Spleen (tissue), 11 donors: ENCODE measurements around the gene ACTR3. TPM values are rescaled to one million over a fixed set of nuclear protein-coding genes. Genes with fewer than 3 reads are reported as not detected.
A peak's percentile ranks its signal among the peaks of the same experiment; 100 is the strongest.
"Not testable (repeated sequence)": the region's sequence is repeated elsewhere in the genome, so short reads cannot be mapped to it uniquely, and the experiment has no call there.

Experiments used
- DNase-seq: peaks from one replicate; pipeline ENCODE4 v3.0.0-alpha.2; 2020
- H3K27ac ChIP-seq, 8 donors: fragments of 200-600 bp; sonication (generic) in 7 of 8; 1 replicate in 4 of 8; 2 replicates in 4 of 8; pipeline versions ENCODE4 v1.5.0 to v1.8.0; 2016 to 2021; ENCODE audit warnings: inconsistent platforms in 4 of 8, mild to moderate bottlenecking in 4 of 8, moderate library complexity in 1 of 8
- H3K27me3 ChIP-seq, 7 donors: fragments of 200-600 bp; sonication (generic) in 6 of 7; replicated peaks in 1 of 7; 1 replicate in 4 of 7; 2 replicates in 3 of 7; pipeline versions ENCODE4 v1.5.0 to v1.8.0; 2016 to 2021; ENCODE audit warnings: inconsistent platforms in 3 of 7, mild to moderate bottlenecking in 1 of 7
- H3K36me3 ChIP-seq, 6 donors: fragments of 200-600 bp; sonication (generic) in 5 of 6; 1 replicate in 4 of 6; 2 replicates in 2 of 6; pipeline versions ENCODE4 v1.5.0 to v1.8.0; 2016 to 2021; ENCODE audit warnings: inconsistent platforms in 2 of 6
- H3K4me1 ChIP-seq, 6 donors: fragments of 200-600 bp; sonication (generic) in 5 of 6; 1 replicate in 3 of 6; 2 replicates in 3 of 6; pipeline versions ENCODE4 v1.5.0 to v1.8.0; 2016 to 2021; ENCODE audit warnings: inconsistent platforms in 3 of 6
- H3K4me3 ChIP-seq, 8 donors: fragments of 200-600 bp; sonication (generic) in 7 of 8; 1 replicate in 4 of 8; 2 replicates in 4 of 8; pipeline versions ENCODE4 v1.5.0 to v1.8.0; 2016 to 2021; ENCODE audit warnings: inconsistent platforms in 4 of 8, mild to moderate bottlenecking in 4 of 8, moderate library complexity in 2 of 8
- H3K9me3 ChIP-seq, 8 donors: fragments of 200-600 bp; sonication (generic) in 7 of 8; 1 replicate in 4 of 8; 2 replicates in 4 of 8; pipeline versions ENCODE4 v1.5.0 to v1.8.0; 2016 to 2021; ENCODE audit warnings: inconsistent platforms in 4 of 8
- POLR2A ChIP-seq, 3 donors: fragments of 450-650 bp; IDR thresholded peaks; one replicate each; pipeline ENCODE4 v1.5.1; 2017; ENCODE audit warnings: antibody characterized with exemption in 3 of 3, mild to moderate bottlenecking in 1 of 3
- POLR2AphosphoS5 ChIP-seq, 3 donors: sonication (generic); formaldehyde crosslinking; IDR thresholded peaks; one replicate each; pipeline ENCODE4 v1.5.1; 2017; ENCODE audit warnings: antibody characterized with exemption in 3 of 3
- WGBS, 5 donors: extraction: QIAGEN DNeasy Blood & Tissue Kit in 3 of 5; methylation state at CpG; one replicate each; pipeline versions ENCODE4 v1.1.5 to v1.1.7; 2013 to 2018; 5-methylcytosine and 5-hydroxymethylcytosine counted together
- intact Hi-C: fragments of 100-400 bp; cut with DNase I; formaldehyde crosslinking; loops from one replicate; pipeline ENCODE4 v1.15.0; 2023; ENCODE audit warnings: low total_unique reads
- polyA plus RNA-seq, 3 donors: library from polyadenylated mRNA; stranded (reverse); fragments of 200-250 nt; gene quantifications; one replicate each; pipeline ENCODE4 v1.2.1, GENCODE V29; 2013
- total RNA-seq, 7 donors: library from RNA; depleted of rRNA in 3 of 7; stranded (reverse); fragments of >200 nt in 3 of 7; fragmentation: NEBNext Ultra II Directional in 4 of 7; extraction: Animal tissue kit (Norgen Biotek cat#: 25700) in 4 of 7; gene quantifications; one replicate each; pipeline versions ENCODE4 v1.1.0 to v1.2.1, GENCODE V29; 2016 to 2021
- TF ChIP-seq, protein P1 (sequence below), 11 experiments: fragments of 200-600 bp in 7 of 11; fragments of 450-650 bp in 4 of 11; sonication (generic) in 4 of 11; IDR thresholded peaks in 8 of 11; conservative IDR thresholded peaks in 3 of 11; 1 replicate in 7 of 11; 2 replicates in 4 of 11; pipeline versions ENCODE4 v1.4.0 to v1.8.0; 2016 to 2021; ENCODE audit warnings: antibody characterized with exemption in 11 of 11, inconsistent platforms in 4 of 11, mild to moderate bottlenecking in 1 of 11
- donor health status: healthy with polysubstance abuse.
- donor health status: DM: no; HTN: no; CAD: no; lungs with moderate emphysema.
- donor health status: DM: no; HTN: no; CAD: no.
- donor health status: Bipolar disorder and iron deficiency.
- donor health status: healthy.
- donor health status: DM: no; HTN: no; CAD: no.
- donor health status: DM: yes; HTN: yes; CAD: no.

ACTR3 gene
- total and polyA plus RNA-seq, 10 donors, result 75.5 to 488 (median 221) TPM

- DNase-seq, result no peak
- Histone ChIP-seq H3K27ac (no peak overlapping the region), H3K36me3 (peaks cover 2 to 100% (median 90%) of the 10 kb centered on the region in 6 donors), H3K27me3 (no peaks in the 10 kb centered on the region), H3K9me3 (peaks cover 0 to 25% (median 13%) of the 10 kb centered on the region in 8 donors), H3K4me3 (no peak overlapping the region), H3K4me1 (no peaks in the 10 kb centered on the region)
- intact Hi-C loops, result no loop called here
- TF ChIP-seq, protein P1, sequence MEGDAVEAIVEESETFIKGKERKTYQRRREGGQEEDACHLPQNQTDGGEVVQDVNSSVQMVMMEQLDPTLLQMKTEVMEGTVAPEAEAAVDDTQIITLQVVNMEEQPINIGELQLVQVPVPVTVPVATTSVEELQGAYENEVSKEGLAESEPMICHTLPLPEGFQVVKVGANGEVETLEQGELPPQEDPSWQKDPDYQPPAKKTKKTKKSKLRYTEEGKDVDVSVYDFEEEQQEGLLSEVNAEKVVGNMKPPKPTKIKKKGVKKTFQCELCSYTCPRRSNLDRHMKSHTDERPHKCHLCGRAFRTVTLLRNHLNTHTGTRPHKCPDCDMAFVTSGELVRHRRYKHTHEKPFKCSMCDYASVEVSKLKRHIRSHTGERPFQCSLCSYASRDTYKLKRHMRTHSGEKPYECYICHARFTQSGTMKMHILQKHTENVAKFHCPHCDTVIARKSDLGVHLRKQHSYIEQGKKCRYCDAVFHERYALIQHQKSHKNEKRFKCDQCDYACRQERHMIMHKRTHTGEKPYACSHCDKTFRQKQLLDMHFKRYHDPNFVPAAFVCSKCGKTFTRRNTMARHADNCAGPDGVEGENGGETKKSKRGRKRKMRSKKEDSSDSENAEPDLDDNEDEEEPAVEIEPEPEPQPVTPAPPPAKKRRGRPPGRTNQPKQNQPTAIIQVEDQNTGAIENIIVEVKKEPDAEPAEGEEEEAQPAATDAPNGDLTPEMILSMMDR (IDR thresholded peaks at IDR 0.05 in 8 of 11, conservative IDR thresholded peaks at IDR 0.05 in 3 of 11), result no peak
- TF ChIP-seq POLR2AphosphoS5 (IDR thresholded peaks at IDR 0.05), result peak in 1 of 3 donors; percentile 29
- WGBS, 5 donors, result 81 to 96% (median 95%) methylated on average over 5 of the region's 5 CpGs
Observed at GRCh38 chr2:113940891-113941290, 51.0 kb downstream of the ACTR3 start.

DNA sequence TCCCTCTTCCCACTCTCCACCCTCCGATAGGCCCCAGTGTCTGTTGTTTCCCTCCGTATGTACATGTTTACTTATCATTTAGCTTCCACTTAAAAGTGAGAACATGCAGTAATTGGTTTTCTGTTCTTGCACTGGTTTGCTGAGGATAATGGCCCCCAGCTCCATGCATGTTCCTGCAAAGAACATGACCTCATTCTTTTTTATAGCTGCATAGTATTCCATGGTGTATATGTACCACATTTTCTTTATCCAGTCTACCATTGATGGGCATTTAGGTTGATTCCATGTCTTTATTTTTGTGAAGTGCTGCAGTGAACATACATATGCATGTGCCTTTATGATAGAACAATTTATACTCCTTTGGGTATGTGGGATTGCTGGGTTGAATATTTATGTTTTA, 55.9 kb downstream of the ACTR3 start:
- intact Hi-C loops, H3K27ac ChIP-seq, H3K4me3 ChIP-seq, H3K4me1 ChIP-seq, H3K27me3 ChIP-seq, H3K9me3 ChIP-seq, DNase-seq: not testable (repeated sequence)
- peaks cover 6 to 100% (median 91%) of the 10 kb centered on the region in 6 donors for H3K36me3 ChIP-seq
- whole genome bisulfite sequencing, 5 donors, result 96 to 100% (median 98%) methylated on average over 2 of the region's 2 CpGs

DNA sequence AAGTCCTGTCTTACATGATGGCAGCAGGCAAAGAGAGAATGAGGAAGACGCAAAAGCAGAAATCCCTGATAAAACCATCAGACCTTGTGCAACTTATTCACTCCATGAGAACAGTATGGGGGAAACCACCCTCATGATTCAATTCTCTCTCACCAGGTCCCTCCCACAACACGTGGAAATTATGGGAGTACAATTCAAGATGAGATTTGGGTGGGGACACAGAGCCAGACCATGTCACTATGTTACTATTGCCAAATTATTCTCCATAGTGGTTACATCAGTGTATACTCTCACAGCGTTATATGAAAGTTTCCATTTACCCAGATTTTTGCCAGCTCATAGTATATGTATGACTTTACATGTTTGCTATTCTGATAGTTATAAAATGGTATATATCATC, 61.0 kb downstream of the ACTR3 start:
- H3K4me3 ChIP-seq, H3K27me3 ChIP-seq, H3K4me1 ChIP-seq, DNase-seq, H3K27ac ChIP-seq, H3K9me3 ChIP-seq, intact Hi-C loops: not testable (repeated sequence)
- H3K36me3 ChIP-seq, result peaks cover 3 to 100% (median 88%) of the 10 kb centered on the region in 6 donors
- TF ChIP-seq POLR2AphosphoS5 (IDR thresholded peaks at IDR 0.05), result peak in 1 of 3 donors; percentile 17
- WGBS, 5 donors, result 67 to 92% (median 76%) methylated on average over 3 of the region's 3 CpGs

DNA sequence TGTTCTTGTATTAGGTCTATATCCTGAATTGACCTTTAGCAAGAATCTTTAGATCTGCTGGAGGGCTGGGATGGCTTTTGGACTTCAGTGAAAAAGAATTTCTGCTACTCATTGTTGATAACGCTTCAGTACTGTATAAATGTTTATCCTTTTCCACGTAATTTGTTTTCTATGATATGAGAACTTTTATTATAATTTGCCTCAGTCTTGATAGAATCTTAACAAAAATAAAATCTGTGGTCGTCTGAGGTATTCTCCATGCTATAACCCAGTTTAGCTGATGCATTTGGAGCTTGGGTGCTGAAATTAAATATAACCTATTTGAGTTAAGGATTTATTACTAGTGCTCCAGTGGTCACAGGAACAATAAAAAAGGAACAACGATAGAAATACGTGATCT, 71.1 kb downstream of the ACTR3 start:
- intact Hi-C loops, result no loop called here
- no peaks in the 10 kb centered on the region for H3K9me3 ChIP-seq
- H3K27me3 ChIP-seq, result no peaks in the 10 kb centered on the region
- no peak overlapping the region for H3K4me3 ChIP-seq
- H3K4me1 ChIP-seq, result peaks cover 0 to 11% (median under 1%) of the 10 kb centered on the region in 6 donors
- TF ChIP-seq POLR2AphosphoS5 (IDR thresholded peaks at IDR 0.05) (no peak), POLR2A (IDR thresholded peaks at IDR 0.05) (no peak)
- TF ChIP-seq, protein P1 (IDR thresholded peaks at IDR 0.05 in 8 of 11, conservative IDR thresholded peaks at IDR 0.05 in 3 of 11), result no peak
- no peak for DNase-seq
- H3K27ac ChIP-seq, result no peak overlapping the region
- 95 to 99% (median 97%) methylated on average over 5 of the region's 5 CpGs for WGBS, 5 donors
- peaks cover 0 to 79% (median 41%) of the 10 kb centered on the region in 6 donors for H3K36me3 ChIP-seq

DNA sequence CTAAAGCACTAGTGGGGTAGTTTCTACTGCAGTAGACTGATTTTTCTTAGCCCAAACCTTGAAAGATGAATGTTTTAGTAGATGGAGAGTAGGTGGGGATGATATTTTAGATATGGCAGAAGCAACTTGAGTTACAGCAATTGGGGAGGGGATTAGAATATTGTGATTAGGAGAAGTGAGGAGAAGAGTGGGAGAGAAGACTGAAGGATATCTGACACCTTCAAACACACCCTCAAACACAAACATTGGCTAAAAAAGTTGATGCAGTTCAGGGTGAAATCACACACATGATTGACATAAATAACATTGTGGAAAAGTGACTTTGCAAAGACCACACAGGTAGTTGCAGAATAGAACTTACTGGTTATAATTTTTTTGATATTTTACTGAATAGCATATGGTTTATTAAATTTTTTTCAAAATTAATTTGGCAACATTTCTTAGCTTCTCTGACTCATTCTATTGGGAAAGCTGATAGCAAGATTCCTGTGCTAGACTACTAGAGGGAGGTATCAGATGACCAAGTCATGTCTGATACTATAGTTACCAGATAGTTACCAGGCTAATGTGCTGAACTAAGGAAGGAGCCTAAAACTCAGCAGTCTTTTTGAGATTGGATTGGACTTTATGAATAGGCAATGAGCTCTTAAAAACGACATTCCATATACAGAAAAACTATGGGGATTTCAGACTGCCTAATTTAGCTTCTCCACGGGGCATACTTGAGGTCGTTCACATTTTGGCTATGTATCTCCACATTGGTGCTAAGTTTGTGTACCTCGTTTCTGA, 73.0 kb downstream of the ACTR3 start:
- TF ChIP-seq, protein P1 (IDR thresholded peaks at IDR 0.05 in 8 of 11, conservative IDR thresholded peaks at IDR 0.05 in 3 of 11), result no peak
- TF ChIP-seq POLR2A (IDR thresholded peaks at IDR 0.05), result no peak
- no peak for TF ChIP-seq POLR2AphosphoS5 (IDR thresholded peaks at IDR 0.05)
- H3K27ac ChIP-seq, result no peak overlapping the region
- no peak for DNase-seq
- peaks cover 6 to 29% (median 17%) of the 10 kb centered on the region in 6 donors for H3K4me1 ChIP-seq
- no peaks in the 10 kb centered on the region for H3K27me3 ChIP-seq
- 85 to 94% (median 89%) methylated on average over 4 of the region's 4 CpGs for WGBS, 5 donors
- no peaks in the 10 kb centered on the region for H3K9me3 ChIP-seq
- intact Hi-C loops, result no loop called here
- peaks cover 0 to 60% (median 24%) of the 10 kb centered on the region in 6 donors for H3K36me3 ChIP-seq
- H3K4me3 ChIP-seq, result no peak overlapping the region
